Keratinocyte (primary cell): ENCODE measurements around the gene SLIT3.

ENCODE experiments used
- CTCF ChIP-seq, 3 experiments: IDR thresholded peaks in 1 of 3; conservative IDR thresholded peaks in 1 of 3; optimal IDR thresholded peaks in 1 of 3; 2 replicates in 2 of 3; 3 replicates in 1 of 3; pipeline versions ENCODE3 to v1.5.1; 2011; ENCODE audit warnings: low read length in 3 of 3, mild to moderate bottlenecking in 3 of 3, moderate library complexity in 2 of 3, control low read depth in 1 of 3, inconsistent platforms in 1 of 3; ENCODE audit not compliant: insufficient read depth in 2 of 3; ENCODE audit errors: extremely low read depth in 1 of 3
- EZH2 ChIP-seq: IDR thresholded peaks from one replicate; pipeline ENCODE4 v1.6.1; 2012; ENCODE audit warnings: inconsistent platforms, mild to moderate bottlenecking, low read length, moderate library complexity

- no peak for TF ChIP-seq CTCF (optimal IDR thresholded peaks at IDR 0.05 in 1 of 3, IDR thresholded peaks at IDR 0.05 in 1 of 3, conservative IDR thresholded peaks at IDR 0.05 in 1 of 3; ENCODE audit: extremely low read depth in 1 of 3, insufficient read depth in 2 of 3, low read length in 3 of 3)
- TF ChIP-seq EZH2 = no peak
Measured at GRCh38 chr5:168833383-168833782, 467.6 kb downstream of the SLIT3 start.
